GM23338 (cell line): Measurements from ENCODE around the gene ITPR3. TPM values are rescaled to one million over a fixed set of nuclear protein-coding genes. Genes with fewer than 3 reads are reported as not detected.
A peak's percentile ranks its signal among the peaks of the same experiment; 100 is the strongest.

Experiments used
- ATAC-seq: fragments of 200-7000 bp; cut with Tn5 transposase; 3 replicates; pipeline ENCODE4 v1.9.1; 2020
- DNase-seq: peaks from one replicate; pipeline ENCODE4 v3.0.0-alpha.2; 2015; ENCODE audit warnings: low spot score
- H2AFZ ChIP-seq: fragments of 200-600 bp; sonication (generic); 2 replicates; pipeline ENCODE4 v1.8.0; 2016; ENCODE audit warnings: antibody characterized with exemption, mild to moderate bottlenecking, moderate library complexity
- H3F3A ChIP-seq: fragments of 200-600 bp; sonication (generic); replicated peaks from 2 replicates; pipeline ENCODE4 v1.8.0; 2017; ENCODE audit warnings: antibody characterized with exemption, mixed run types, low read depth
- H3K27ac ChIP-seq: fragments of 200-600 bp; sonication (generic); 2 replicates; pipeline ENCODE4 v1.6.1; 2016; ENCODE audit warnings: low read depth
- H3K27me3 ChIP-seq: fragments of 200-600 bp; sonication (generic); 2 replicates; pipeline ENCODE4 v1.8.0; 2016; ENCODE audit warnings: mild to moderate bottlenecking, mixed run types, moderate library complexity; ENCODE audit not compliant: insufficient read depth
- H3K36me3 ChIP-seq: fragments of 200-600 bp; sonication (generic); 2 replicates; pipeline ENCODE4 v1.8.0; 2016; ENCODE audit warnings: mild to moderate bottlenecking; ENCODE audit not compliant: insufficient read depth
- H3K4me1 ChIP-seq: fragments of 200-600 bp; sonication (generic); 2 replicates; pipeline ENCODE4 v1.8.0; 2016; ENCODE audit warnings: mild to moderate bottlenecking, moderate library complexity; ENCODE audit not compliant: insufficient read depth
- H3K4me2 ChIP-seq: fragments of 200-600 bp; sonication (generic); 2 replicates; pipeline ENCODE4 v1.7.1; 2017; ENCODE audit warnings: mixed run types
- H3K4me3 ChIP-seq: fragments of 200-600 bp; sonication (generic); 2 replicates; pipeline ENCODE4 v1.6.1; 2016; ENCODE audit warnings: mixed run types
- H3K79me2 ChIP-seq: fragments of 200-600 bp; sonication (generic); replicated peaks from 2 replicates; pipeline ENCODE4 v1.8.0; 2017; ENCODE audit warnings: mild to moderate bottlenecking; ENCODE audit not compliant: insufficient read depth
- H3K9me2 ChIP-seq: fragments of 200-600 bp; sonication (generic); 2 replicates; pipeline ENCODE4 v1.8.0; 2017; ENCODE audit not compliant: insufficient read depth
- H4K20me1 ChIP-seq: fragments of 200-600 bp; sonication (generic); replicated peaks from 2 replicates; pipeline ENCODE4 v1.8.0; 2017; ENCODE audit warnings: mild to moderate bottlenecking; ENCODE audit not compliant: insufficient read depth
- H3K27ac Mint-ChIP-seq: 2 replicates; pipeline ENCODE4 v1.8.0; 2020; ENCODE audit warnings: inconsistent platforms, mild to moderate bottlenecking, moderate library complexity, mixed read lengths
- H3K27me3 Mint-ChIP-seq: 3 replicates; pipeline ENCODE4 v1.8.0; 2022; ENCODE audit warnings: low read depth, mild to moderate bottlenecking, moderate library complexity, mixed read lengths, inconsistent platforms; ENCODE audit not compliant: insufficient read depth, poor library complexity
- H3K36me3 Mint-ChIP-seq: 3 replicates; pipeline ENCODE4 v1.8.0; 2021; ENCODE audit warnings: low read depth, mild to moderate bottlenecking, inconsistent platforms, moderate library complexity, mixed read lengths
- H3K4me1 Mint-ChIP-seq: 3 replicates; pipeline ENCODE4 v1.8.0; 2020; ENCODE audit warnings: mild to moderate bottlenecking, inconsistent platforms, mixed read lengths
- H3K4me3 Mint-ChIP-seq: 3 replicates; pipeline ENCODE4 v1.8.0; 2021; ENCODE audit warnings: moderate library complexity, mild to moderate bottlenecking, inconsistent platforms, mixed read lengths
- H3K9me3 Mint-ChIP-seq: 3 replicates; pipeline ENCODE4 v1.8.0; 2020; ENCODE audit warnings: moderate library complexity, mild to moderate bottlenecking, inconsistent platforms, mixed read lengths
- CTCF ChIP-seq, 2 experiments: fragments of 200-600 bp in 1 of 2; sonication (generic) in 1 of 2; conservative IDR thresholded peaks; 2 replicates each; pipeline versions ENCODE4 v1.5.1 to v1.6.1; 2016 to 2017; ENCODE audit warnings: antibody characterized with exemption in 2 of 2, low read depth in 2 of 2, mild to moderate bottlenecking in 2 of 2, moderate library complexity in 1 of 2
- POLR2AphosphoS5 ChIP-seq: IDR thresholded peaks from 2 replicates; pipeline ENCODE4 v1.6.1; 2016; ENCODE audit warnings: antibody characterized with exemption, low read depth
- polyA plus RNA-seq: library from polyadenylated mRNA; unstranded; fragments of >200 nt; fragmentation: Nextera tagmentation; extraction: Ambion mirVana; gene quantifications from 2 replicates; pipeline ENCODE4 v1.2.1, GENCODE V29; 2016
- total RNA-seq: library from RNA; depleted of rRNA; stranded (reverse); fragments of >200 nt; shearing (Covaris generic); gene quantifications from 2 replicates; pipeline ENCODE4 v1.2.3, GENCODE V29; 2014
- TF ChIP-seq, protein P1 (sequence below): fragments of 250-450 bp; sonication (Bioruptor Pico); IDR thresholded peaks from 2 replicates; pipeline ENCODE4 v1.5.0; 2020; ENCODE audit warnings: mild to moderate bottlenecking, moderate library complexity

ITPR3 gene
- total and polyA plus RNA-seq, 2 experiments from 2014 or later, result 7.3 to 31.9 TPM

DNA sequence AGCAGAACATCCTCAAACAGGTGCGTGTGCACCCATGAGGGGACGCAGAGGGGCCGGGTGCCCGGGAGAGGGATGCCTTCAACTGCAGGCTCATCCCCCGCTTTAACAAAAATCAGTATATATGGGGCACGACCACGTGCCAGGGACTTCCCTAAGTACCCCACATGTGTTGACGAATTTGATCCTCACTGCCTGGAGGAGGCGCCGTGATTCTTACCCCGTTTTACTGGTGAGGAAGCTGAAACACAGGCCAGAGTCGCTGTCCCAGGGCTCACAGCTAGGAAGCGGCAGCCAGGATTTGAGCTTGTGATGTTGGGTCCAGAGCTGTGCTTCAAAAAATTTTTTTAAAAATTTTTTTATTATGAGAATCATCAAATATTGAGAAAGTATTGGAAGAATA lies 44.8 kb downstream of the ITPR3 start:
- peak; percentile 46 for DNase-seq
- Mint-ChIP-seq H3K9me3 (no peaks in the 10 kb centered on the region), H3K27me3 (peaks cover 15% of the 10 kb centered on the region), H3K4me1 (no peaks in the 10 kb centered on the region; the same call in 2 of the 3 replicates), H3K36me3 (peaks cover 26% of the 10 kb centered on the region), H3K4me3 (no peak overlapping the region), H3K27ac (no peak overlapping the region)
- no peak overlapping the region for H3K4me2 ChIP-seq
- H3K79me2 ChIP-seq, result no peaks in the 10 kb centered on the region
- no peaks in the 10 kb centered on the region for H3K27me3 ChIP-seq
- H4K20me1 ChIP-seq, result no peaks in the 10 kb centered on the region; the same call in 1 of the 2 replicates
- no peaks in the 10 kb centered on the region; the same call in 1 of the 2 replicates for H3K36me3 ChIP-seq
- TF ChIP-seq POLR2AphosphoS5 (no peak), CTCF (conservative IDR thresholded peaks at IDR 0.05; ENCODE audit: low read depth in 2 of 2) (peak; percentile 20 to 52; a peak in 3 of 4 replicates)
- TF ChIP-seq, protein P1, sequence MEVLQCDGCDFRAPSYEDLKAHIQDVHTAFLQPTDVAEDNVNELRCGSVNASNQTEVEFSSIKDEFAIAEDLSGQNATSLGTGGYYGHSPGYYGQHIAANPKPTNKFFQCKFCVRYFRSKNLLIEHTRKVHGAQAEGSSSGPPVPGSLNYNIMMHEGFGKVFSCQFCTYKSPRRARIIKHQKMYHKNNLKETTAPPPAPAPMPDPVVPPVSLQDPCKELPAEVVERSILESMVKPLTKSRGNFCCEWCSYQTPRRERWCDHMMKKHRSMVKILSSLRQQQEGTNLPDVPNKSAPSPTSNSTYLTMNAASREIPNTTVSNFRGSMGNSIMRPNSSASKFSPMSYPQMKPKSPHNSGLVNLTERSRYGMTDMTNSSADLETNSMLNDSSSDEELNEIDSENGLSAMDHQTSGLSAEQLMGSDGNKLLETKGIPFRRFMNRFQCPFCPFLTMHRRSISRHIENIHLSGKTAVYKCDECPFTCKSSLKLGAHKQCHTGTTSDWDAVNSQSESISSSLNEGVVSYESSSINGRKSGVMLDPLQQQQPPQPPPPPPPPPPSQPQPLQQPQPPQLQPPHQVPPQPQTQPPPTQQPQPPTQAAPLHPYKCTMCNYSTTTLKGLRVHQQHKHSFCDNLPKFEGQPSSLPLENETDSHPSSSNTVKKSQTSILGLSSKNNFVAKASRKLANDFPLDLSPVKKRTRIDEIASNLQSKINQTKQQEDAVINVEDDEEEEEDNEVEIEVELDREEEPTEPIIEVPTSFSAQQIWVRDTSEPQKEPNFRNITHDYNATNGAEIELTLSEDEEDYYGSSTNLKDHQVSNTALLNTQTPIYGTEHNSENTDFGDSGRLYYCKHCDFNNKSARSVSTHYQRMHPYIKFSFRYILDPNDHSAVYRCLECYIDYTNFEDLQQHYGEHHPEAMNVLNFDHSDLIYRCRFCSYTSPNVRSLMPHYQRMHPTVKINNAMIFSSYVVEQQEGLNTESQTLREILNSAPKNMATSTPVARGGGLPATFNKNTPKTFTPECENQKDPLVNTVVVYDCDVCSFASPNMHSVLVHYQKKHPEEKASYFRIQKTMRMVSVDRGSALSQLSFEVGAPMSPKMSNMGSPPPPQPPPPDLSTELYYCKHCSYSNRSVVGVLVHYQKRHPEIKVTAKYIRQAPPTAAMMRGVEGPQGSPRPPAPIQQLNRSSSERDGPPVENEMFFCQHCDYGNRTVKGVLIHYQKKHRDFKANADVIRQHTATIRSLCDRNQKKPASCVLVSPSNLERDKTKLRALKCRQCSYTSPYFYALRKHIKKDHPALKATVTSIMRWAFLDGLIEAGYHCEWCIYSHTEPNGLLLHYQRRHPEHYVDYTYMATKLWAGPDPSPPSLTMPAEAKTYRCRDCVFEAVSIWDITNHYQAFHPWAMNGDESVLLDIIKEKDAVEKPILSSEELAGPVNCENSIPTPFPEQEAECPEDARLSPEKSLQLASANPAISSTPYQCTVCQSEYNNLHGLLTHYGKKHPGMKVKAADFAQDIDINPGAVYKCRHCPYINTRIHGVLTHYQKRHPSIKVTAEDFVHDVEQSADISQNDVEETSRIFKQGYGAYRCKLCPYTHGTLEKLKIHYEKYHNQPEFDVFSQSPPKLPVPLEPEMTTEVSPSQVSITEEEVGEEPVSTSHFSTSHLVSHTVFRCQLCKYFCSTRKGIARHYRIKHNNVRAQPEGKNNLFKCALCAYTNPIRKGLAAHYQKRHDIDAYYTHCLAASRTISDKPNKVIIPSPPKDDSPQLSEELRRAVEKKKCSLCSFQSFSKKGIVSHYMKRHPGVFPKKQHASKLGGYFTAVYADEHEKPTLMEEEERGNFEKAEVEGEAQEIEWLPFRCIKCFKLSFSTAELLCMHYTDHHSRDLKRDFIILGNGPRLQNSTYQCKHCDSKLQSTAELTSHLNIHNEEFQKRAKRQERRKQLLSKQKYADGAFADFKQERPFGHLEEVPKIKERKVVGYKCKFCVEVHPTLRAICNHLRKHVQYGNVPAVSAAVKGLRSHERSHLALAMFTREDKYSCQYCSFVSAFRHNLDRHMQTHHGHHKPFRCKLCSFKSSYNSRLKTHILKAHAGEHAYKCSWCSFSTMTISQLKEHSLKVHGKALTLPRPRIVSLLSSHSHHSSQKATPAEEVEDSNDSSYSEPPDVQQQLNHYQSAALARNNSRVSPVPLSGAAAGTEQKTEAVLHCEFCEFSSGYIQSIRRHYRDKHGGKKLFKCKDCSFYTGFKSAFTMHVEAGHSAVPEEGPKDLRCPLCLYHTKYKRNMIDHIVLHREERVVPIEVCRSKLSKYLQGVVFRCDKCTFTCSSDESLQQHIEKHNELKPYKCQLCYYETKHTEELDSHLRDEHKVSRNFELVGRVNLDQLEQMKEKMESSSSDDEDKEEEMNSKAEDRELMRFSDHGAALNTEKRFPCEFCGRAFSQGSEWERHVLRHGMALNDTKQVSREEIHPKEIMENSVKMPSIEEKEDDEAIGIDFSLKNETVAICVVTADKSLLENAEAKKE (CRISPR knock-in tag), result no peak
- no peak overlapping the region for H3K4me3 ChIP-seq
- H2AFZ ChIP-seq, result no peak overlapping the region
- no peaks in the 10 kb centered on the region for H3K4me1 ChIP-seq
- peak; percentile 50 for ATAC-seq
- no peak overlapping the region for H3K27ac ChIP-seq
- H3K9me2 ChIP-seq, result no peaks in the 10 kb centered on the region
- H3F3A ChIP-seq, result no peaks in the 10 kb centered on the region

DNA sequence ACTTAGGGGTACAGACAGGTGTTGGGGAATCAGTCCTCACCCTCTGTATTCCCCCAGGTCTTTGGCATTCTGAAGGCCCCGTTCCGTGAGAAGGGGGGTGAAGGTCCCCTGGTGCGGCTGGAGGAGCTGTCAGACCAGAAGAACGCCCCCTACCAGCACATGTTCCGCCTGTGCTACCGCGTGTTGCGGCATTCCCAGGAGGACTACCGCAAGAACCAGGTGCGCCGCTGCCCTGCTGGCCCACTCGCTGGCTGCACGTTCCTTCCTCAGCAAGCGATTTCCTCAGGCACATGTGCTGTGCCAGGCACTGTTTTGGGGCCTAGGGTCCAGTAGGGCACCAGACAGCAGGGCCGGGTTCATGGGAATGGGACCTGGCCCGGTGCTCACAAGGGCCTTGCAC lies 46.0 kb downstream of the ITPR3 start:
- ATAC-seq (no peak), DNase-seq (no peak)
- TF ChIP-seq, protein P1 (CRISPR knock-in tag), result no peak

More for the DNA sequence above, 46.0 kb downstream of the ITPR3 start:
- Mint-ChIP-seq H3K36me3 (peaks cover 26% of the 10 kb centered on the region), H3K4me3 (no peak overlapping the region), H3K4me1 (peaks cover 4% of the 10 kb centered on the region; the same call in 2 of the 3 replicates), H3K27ac (no peak overlapping the region), H3K9me3 (no peaks in the 10 kb centered on the region), H3K27me3 (peaks cover 15% of the 10 kb centered on the region)
- no peaks in the 10 kb centered on the region for H3K27me3 ChIP-seq
- H3K4me2 ChIP-seq, result no peak overlapping the region
- H2AFZ ChIP-seq, result no peak overlapping the region
- no peak overlapping the region for H3K27ac ChIP-seq
- H3K4me3 ChIP-seq, result no peak overlapping the region
- H4K20me1 ChIP-seq, result no peaks in the 10 kb centered on the region; the same call in 1 of the 2 replicates
- H3K36me3 ChIP-seq, result no peaks in the 10 kb centered on the region; the same call in 1 of the 2 replicates
- no peaks in the 10 kb centered on the region for H3F3A ChIP-seq
- H3K9me2 ChIP-seq, result no peaks in the 10 kb centered on the region
- no peaks in the 10 kb centered on the region for H3K79me2 ChIP-seq
- no peaks in the 10 kb centered on the region for H3K4me1 ChIP-seq
